HCT116 (cell line): Measurements from ENCODE around the gene NAALADL2. TPM values are rescaled to one million over a fixed set of nuclear protein-coding genes. Genes with fewer than 3 reads are reported as not detected.

Experiments used
- ATAC-seq: fragments of 200-7000 bp; cut with Tn5 transposase; 2 replicates; pipeline ENCODE4 v1.9.1; 2020; ENCODE audit warnings: mild to moderate bottlenecking, moderate library complexity
- BruUV-seq: library from RNA; stranded (reverse); fragments of 400-500 nt; replicated peaks from 2 replicates; lab custom pipeline; 2021; lab: Mats Ljungman, UMichigan
- CTCF ChIA-PET: fragments of 300-600 bp; sonication (Branson Sonifier 250); formaldehyde crosslinking; loops from one replicate; lab custom pipeline; 2021; ENCODE audit warnings: antibody characterized with exemption; lab: Charles Lee
- POLR2A ChIA-PET: fragments of 300-600, 350-600 bp; sonication (Branson Sonifier 250); formaldehyde crosslinking; loops from one replicate; lab custom pipeline; 2021; ENCODE audit warnings: antibody characterized with exemption; lab: Charles Lee
- RAD21 ChIA-PET, 2 experiments: fragments of 300-600 bp; sonication (Branson Sonifier 250); formaldehyde crosslinking; loops; one replicate each; lab custom pipeline; 2023; ENCODE audit warnings: low total read pairs in 2 of 2; ENCODE audit not compliant: uncharacterized antibody in 2 of 2, unreplicated experiment in 2 of 2, low non-redundant PET in 1 of 2; lab: Charles Lee
- DNase-seq: peaks from one replicate; pipeline ENCODE4 v3.0.0-alpha.2; 2010; ENCODE audit warnings: low read depth, low spot score
- H2AFZ ChIP-seq: fragments of 200-600 bp; shearing (Covaris generic), sonication (generic); 2 replicates; pipeline ENCODE4 v1.6.1; 2017; ENCODE audit warnings: low read depth, mixed run types, mixed read lengths, antibody characterized with exemption, low read length; ENCODE audit not compliant: poor library complexity, severe bottlenecking
- H3K27ac ChIP-seq: 2 replicates; pipeline ENCODE4 v1.5.1; 2012; ENCODE audit warnings: low read depth, low read length
- H3K27me3 ChIP-seq: fragments of 200-600 bp; sonication (generic); 2 replicates; pipeline ENCODE4 v1.6.1; 2016; ENCODE audit warnings: mixed run types, low read length, mixed read lengths; ENCODE audit not compliant: insufficient read depth
- H3K36me3 ChIP-seq, 2 experiments: fragments of 200-500 bp in 1 of 2; fragments of 200-600 bp in 1 of 2; sonication (Bioruptor generic) in 1 of 2; sonication (generic) in 1 of 2; 2 replicates each; pipeline versions ENCODE4 v1.5.1 to v1.6.1; 2014 to 2016; ENCODE audit warnings: low read length in 2 of 2, inconsistent platforms in 1 of 2, mixed read lengths in 1 of 2, mixed run types in 1 of 2; ENCODE audit not compliant: insufficient read depth in 2 of 2, control insufficient read depth in 1 of 2
- H3K4me1 ChIP-seq, 2 experiments: fragments of 200-600 bp in 1 of 2; sonication (generic) in 1 of 2; 2 replicates each; pipeline versions ENCODE4 v1.5.1 to v1.6.1; 2012 to 2017; ENCODE audit warnings: low read length in 2 of 2, inconsistent platforms in 1 of 2, mild to moderate bottlenecking in 1 of 2, mixed read lengths in 1 of 2, mixed run types in 1 of 2, moderate library complexity in 1 of 2; ENCODE audit not compliant: insufficient read depth in 2 of 2, control insufficient read depth in 1 of 2
- H3K4me2 ChIP-seq: fragments of 200-600 bp; sonication (generic); 2 replicates; pipeline ENCODE4 v1.6.1; 2017; ENCODE audit warnings: mixed run types, low read length, mixed read lengths
- H3K4me3 ChIP-seq, 2 experiments: fragments of 200-600 bp in 1 of 2; sonication (generic) in 1 of 2; replicated peaks in 1 of 2; 2 replicates each; pipeline ENCODE4 v1.5.1; 2011 to 2016; ENCODE audit warnings: low read length in 2 of 2, control low read depth in 1 of 2, low read depth in 1 of 2, mild to moderate bottlenecking in 1 of 2, mixed read lengths in 1 of 2, mixed run types in 1 of 2
- H3K79me2 ChIP-seq: fragments of 200-600 bp; sonication (generic); 2 replicates; pipeline ENCODE4 v1.6.1; 2017; ENCODE audit warnings: mild to moderate bottlenecking, mixed run types, low read length, moderate library complexity, mixed read lengths; ENCODE audit not compliant: insufficient read depth
- H3K9ac ChIP-seq: fragments of 200-600 bp; sonication (generic); 2 replicates; pipeline ENCODE4 v1.6.1; 2016; ENCODE audit warnings: low read length, mixed read lengths
- H3K9me2 ChIP-seq: fragments of 200-600 bp; sonication (generic), shearing (Covaris generic); 2 replicates; pipeline ENCODE4 v1.6.1; 2017; ENCODE audit warnings: mixed run types, mild to moderate bottlenecking, moderate library complexity; ENCODE audit not compliant: insufficient read depth
- H3K9me3 ChIP-seq, 2 experiments: fragments of 200-500 bp in 1 of 2; fragments of 200-600 bp in 1 of 2; sonication (Bioruptor generic) in 1 of 2; sonication (generic) in 1 of 2; 2 replicates each; pipeline ENCODE4 v1.6.1; 2014 to 2017; ENCODE audit warnings: low read length in 2 of 2, mixed read lengths in 2 of 2, inconsistent platforms in 1 of 2, low read depth in 1 of 2, mild to moderate bottlenecking in 1 of 2, mixed run types in 1 of 2, moderate library complexity in 1 of 2; ENCODE audit not compliant: control insufficient read depth in 1 of 2, insufficient read depth in 1 of 2
- H4K20me1 ChIP-seq: fragments of 200-600 bp; sonication (generic), shearing (Covaris generic); 2 replicates; pipeline ENCODE4 v1.6.1; 2017; ENCODE audit warnings: mixed run types, mild to moderate bottlenecking, moderate library complexity; ENCODE audit not compliant: insufficient read depth
- ATF3 ChIP-seq: IDR thresholded peaks from 2 replicates; pipeline ENCODE4 v1.6.1; 2012
- CEBPB ChIP-seq: IDR thresholded peaks from 2 replicates; pipeline ENCODE4 v1.6.1; 2012; ENCODE audit warnings: low read depth
- CTCF ChIP-seq, 3 experiments: fragments of 200-600 bp in 1 of 3; sonication (generic) in 1 of 3; IDR thresholded peaks in 2 of 3; conservative IDR thresholded peaks in 1 of 3; 2 replicates each; pipeline ENCODE4 v1.5.1; 2012 to 2017; ENCODE audit warnings: low read depth in 2 of 3, low read length in 2 of 3, antibody characterized with exemption in 1 of 3, borderline replicate concordance in 1 of 3, control low read depth in 1 of 3, mild to moderate bottlenecking in 1 of 3, mixed read lengths in 1 of 3, mixed run types in 1 of 3, moderate library complexity in 1 of 3; ENCODE audit not compliant: insufficient read depth in 1 of 3
- ELF1 ChIP-seq: IDR thresholded peaks from 2 replicates; pipeline ENCODE4 v1.6.1; 2012; ENCODE audit warnings: low read depth, borderline replicate concordance
- EZH2 ChIP-seq: fragments of 200-600 bp; sonication (generic); IDR thresholded peaks from 2 replicates; pipeline ENCODE4 v1.6.1; 2017; ENCODE audit warnings: antibody characterized with exemption, mixed run types
- EZH2phosphoT487 ChIP-seq: fragments of 200-600 bp; IDR thresholded peaks from 2 replicates; pipeline ENCODE4 v1.6.1; 2018; ENCODE audit warnings: antibody characterized with exemption, borderline replicate concordance
- JUND ChIP-seq: IDR thresholded peaks from 2 replicates; pipeline ENCODE4 v1.6.1; 2012
- MAX ChIP-seq: IDR thresholded peaks from 2 replicates; pipeline ENCODE4 v1.6.1; 2012
- POLR2A ChIP-seq: IDR thresholded peaks from 2 replicates; pipeline ENCODE4 v1.7.0; 2011; ENCODE audit warnings: borderline replicate concordance; ENCODE audit not compliant: insufficient read depth, insufficient read length; ENCODE audit errors: extremely low read depth
- POLR2AphosphoS5 ChIP-seq: IDR thresholded peaks from 2 replicates; pipeline ENCODE4 v1.6.1; 2011; ENCODE audit warnings: mild to moderate bottlenecking, low read depth, low read length, moderate library complexity
- REST ChIP-seq: IDR thresholded peaks from 2 replicates; pipeline ENCODE4 v1.6.1; 2012; ENCODE audit warnings: low read depth
- SIN3A ChIP-seq: IDR thresholded peaks from 2 replicates; pipeline ENCODE4 v1.6.1; 2012; ENCODE audit warnings: low read depth
- SRF ChIP-seq: IDR thresholded peaks from 2 replicates; pipeline ENCODE4 v1.6.1; 2012; ENCODE audit warnings: low read depth
- TCF7L2 ChIP-seq: IDR thresholded peaks from 2 replicates; pipeline ENCODE4 v1.7.0; 2011; ENCODE audit warnings: borderline replicate concordance, inconsistent platforms; ENCODE audit not compliant: insufficient read depth, insufficient read length; ENCODE audit errors: extremely low read depth
- YY1 ChIP-seq: IDR thresholded peaks from 2 replicates; pipeline ENCODE4 v1.6.1; 2011; ENCODE audit warnings: low read length, low read depth, moderate library complexity, mild to moderate bottlenecking; ENCODE audit not compliant: insufficient replicate concordance; ENCODE audit errors: extremely low read depth
- ZNF274 ChIP-seq: fragments of 200-500 bp; sonication (Bioruptor generic); IDR thresholded peaks from 2 replicates; pipeline ENCODE4 v1.6.1; 2014; ENCODE audit warnings: mild to moderate bottlenecking, low read depth, low read length, inconsistent platforms
- intact Hi-C: fragments of 100-400 bp; cut with micrococcal nuclease; formaldehyde crosslinking; loops from 2 replicates; pipeline ENCODE4 v1.10.0; 2022
- total RNA-seq: library from RNA; stranded (reverse); gene quantifications from one replicate; pipeline ENCODE4 v1.2.1, GENCODE V29; 2021; ENCODE audit not compliant: unreplicated experiment

The NAALADL2 gene
- total RNA-seq, 1 experiment from 2014 or later: 2.9 TPM

GRCh38 chr3:175646865-175647264 lies 787.7 kb downstream of the NAALADL2 start:
- ChIA-PET RAD21 (no interaction called here), CTCF (no interaction called here), POLR2A (no interaction called here)
- Histone ChIP-seq H3K4me1 (no peaks in the 10 kb centered on the region), H4K20me1 (no peaks in the 10 kb centered on the region), H3K79me2 (no peaks in the 10 kb centered on the region), H3K4me2 (no peak overlapping the region), H3K9me2 (no peaks in the 10 kb centered on the region), H3K9ac (no peak overlapping the region), H3K36me3 (no peaks in the 10 kb centered on the region), H3K9me3 (no peaks in the 10 kb centered on the region), H3K4me3 (no peak overlapping the region), H3K27ac (no peak overlapping the region), H2AFZ (no peak overlapping the region), H3K27me3 (no peaks in the 10 kb centered on the region)
- TF ChIP-seq ATF3: no peak
- TF ChIP-seq YY1: no peak
- TF ChIP-seq JUND: no peak
- TF ChIP-seq ZNF274: no peak
- TF ChIP-seq POLR2A: no peak
- no peak for TF ChIP-seq ELF1
- no peak for TF ChIP-seq SRF
- no peak for TF ChIP-seq SIN3A
- no peak for TF ChIP-seq EZH2phosphoT487
- TF ChIP-seq EZH2: no peak
- no peak for TF ChIP-seq MAX
- no peak for TF ChIP-seq TCF7L2
- no peak for TF ChIP-seq POLR2AphosphoS5
- no peak for TF ChIP-seq CEBPB
- no peak for TF ChIP-seq REST
- TF ChIP-seq CTCF (IDR thresholded peaks at IDR 0.05 in 2 of 3, conservative IDR thresholded peaks at IDR 0.05 in 1 of 3; ENCODE audit: borderline replicate concordance in 1 of 3, insufficient read depth in 1 of 3, low read depth in 2 of 3, low read length in 2 of 3): no peak
- ATAC-seq: no peak
- DNase-seq: no peak
- BruUV-seq: no TSS peak
- intact Hi-C loops: no loop called here
